ENCODE data around the gene SDHB. TPM values are rescaled to one million over a fixed set of nuclear protein-coding genes. Genes with fewer than 3 reads are reported as not detected.

SDHB gene
- total RNA-seq, 1 donor from 2014 or later = 61.2 TPM

DNA sequence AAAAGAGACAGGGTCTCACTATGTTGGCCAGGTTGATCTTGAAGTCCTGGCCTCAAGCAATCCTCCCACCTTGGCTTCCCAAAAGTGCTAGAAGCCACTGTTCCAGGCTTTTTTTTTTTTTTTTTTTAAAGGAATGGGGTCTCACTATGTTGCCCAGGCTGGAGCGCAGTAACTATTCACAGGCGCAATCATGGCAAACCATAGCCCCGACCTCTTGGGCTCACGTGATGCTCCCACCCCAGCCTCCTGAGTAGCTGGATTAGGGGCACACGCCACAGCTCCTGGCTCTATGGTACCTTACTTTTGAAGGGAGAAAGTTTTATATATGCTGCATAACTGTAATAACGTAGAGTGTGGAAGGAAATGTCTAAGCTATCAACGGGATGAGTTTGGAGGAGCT, 36.4 kb downstream of the SDHB start:
- Mint-ChIP-seq H3K4me3 (no peak overlapping the region), H3K36me3 (peaks cover 21% of the 10 kb centered on the region), H3K9me3 (no peaks in the 10 kb centered on the region), H3K27ac (no peak overlapping the region), H3K4me1 (peaks cover 35% of the 10 kb centered on the region), H3K27me3 (ENCODE audit: insufficient read depth, low read depth) (peaks cover 3% of the 10 kb centered on the region)
- TF ChIP-seq EZH2phosphoT487 (IDR thresholded peaks at IDR 0.05) (no peak), EZH2 (IDR thresholded peaks at IDR 0.05) (no peak)
- TF ChIP-seq, protein P1, sequence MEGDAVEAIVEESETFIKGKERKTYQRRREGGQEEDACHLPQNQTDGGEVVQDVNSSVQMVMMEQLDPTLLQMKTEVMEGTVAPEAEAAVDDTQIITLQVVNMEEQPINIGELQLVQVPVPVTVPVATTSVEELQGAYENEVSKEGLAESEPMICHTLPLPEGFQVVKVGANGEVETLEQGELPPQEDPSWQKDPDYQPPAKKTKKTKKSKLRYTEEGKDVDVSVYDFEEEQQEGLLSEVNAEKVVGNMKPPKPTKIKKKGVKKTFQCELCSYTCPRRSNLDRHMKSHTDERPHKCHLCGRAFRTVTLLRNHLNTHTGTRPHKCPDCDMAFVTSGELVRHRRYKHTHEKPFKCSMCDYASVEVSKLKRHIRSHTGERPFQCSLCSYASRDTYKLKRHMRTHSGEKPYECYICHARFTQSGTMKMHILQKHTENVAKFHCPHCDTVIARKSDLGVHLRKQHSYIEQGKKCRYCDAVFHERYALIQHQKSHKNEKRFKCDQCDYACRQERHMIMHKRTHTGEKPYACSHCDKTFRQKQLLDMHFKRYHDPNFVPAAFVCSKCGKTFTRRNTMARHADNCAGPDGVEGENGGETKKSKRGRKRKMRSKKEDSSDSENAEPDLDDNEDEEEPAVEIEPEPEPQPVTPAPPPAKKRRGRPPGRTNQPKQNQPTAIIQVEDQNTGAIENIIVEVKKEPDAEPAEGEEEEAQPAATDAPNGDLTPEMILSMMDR (IDR thresholded peaks at IDR 0.05) = no peak
- Histone ChIP-seq H3K9ac (no peak overlapping the region), H3K79me2 (ENCODE audit: low read depth) (no peaks in the 10 kb centered on the region), H3K27ac (no peak overlapping the region), H3K9me3 (ENCODE audit: low read depth) (no peaks in the 10 kb centered on the region), H3F3A (ENCODE audit: low read depth) (peaks cover 49% of the 10 kb centered on the region), H4K20me1 (ENCODE audit: low read depth) (no peaks in the 10 kb centered on the region), H3K36me3 (peaks cover 12% of the 10 kb centered on the region), H3K4me2 (no peak overlapping the region), H3K27me3 (no peaks in the 10 kb centered on the region), H3K4me3 (no peak overlapping the region), H2AFZ (replicated peaks) (no peak overlapping the region), H3K4me1 (peaks cover 34% of the 10 kb centered on the region)
- no peak for DNase-seq (ENCODE audit: low spot score)

DNA sequence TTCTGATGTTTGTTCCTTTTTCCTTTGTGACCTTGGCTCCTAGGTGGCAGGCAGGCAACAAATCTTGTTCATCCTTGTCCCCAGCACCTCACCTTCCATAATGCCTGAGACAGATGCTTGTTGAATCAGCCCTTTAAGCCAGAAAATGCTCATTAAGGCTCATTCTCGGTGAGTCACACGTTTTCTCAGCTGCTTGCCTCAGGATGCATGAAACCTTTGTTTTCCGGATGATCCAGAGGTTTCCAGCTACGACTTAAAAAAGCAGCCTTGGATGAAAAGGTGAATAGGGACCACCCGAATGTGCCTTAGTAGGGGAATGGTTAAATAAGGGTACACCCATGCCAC, 37.5 kb downstream of the SDHB start:
- DNase-seq (ENCODE audit: low spot score) = no peak
- Mint-ChIP-seq H3K36me3 (peaks cover 18% of the 10 kb centered on the region), H3K27ac (peak overlapping the region; percentile 62), H3K4me1 (peaks cover 41% of the 10 kb centered on the region), H3K27me3 (ENCODE audit: insufficient read depth, low read depth) (peaks cover 3% of the 10 kb centered on the region), H3K9me3 (no peaks in the 10 kb centered on the region), H3K4me3 (no peak overlapping the region)
- H3K27me3 ChIP-seq = no peaks in the 10 kb centered on the region
- H2AFZ ChIP-seq (replicated peaks) = no peak overlapping the region
- no peaks in the 10 kb centered on the region for H3K79me2 ChIP-seq (ENCODE audit: low read depth)
- peaks cover 51% of the 10 kb centered on the region for H3F3A ChIP-seq (ENCODE audit: low read depth)
- H3K4me3 ChIP-seq = no peak overlapping the region
- TF ChIP-seq EZH2phosphoT487 (IDR thresholded peaks at IDR 0.05) (no peak), EZH2 (IDR thresholded peaks at IDR 0.05) (no peak)
- TF ChIP-seq, protein P1 (IDR thresholded peaks at IDR 0.05) = no peak
- no peaks in the 10 kb centered on the region for H3K9me3 ChIP-seq (ENCODE audit: low read depth)
- peaks cover 9% of the 10 kb centered on the region for H3K36me3 ChIP-seq
- H3K27ac ChIP-seq = no peak overlapping the region
- H3K4me1 ChIP-seq = peaks cover 39% of the 10 kb centered on the region
- no peak overlapping the region for H3K4me2 ChIP-seq
- no peak overlapping the region for H3K9ac ChIP-seq
- H4K20me1 ChIP-seq (ENCODE audit: low read depth) = no peaks in the 10 kb centered on the region

DNA sequence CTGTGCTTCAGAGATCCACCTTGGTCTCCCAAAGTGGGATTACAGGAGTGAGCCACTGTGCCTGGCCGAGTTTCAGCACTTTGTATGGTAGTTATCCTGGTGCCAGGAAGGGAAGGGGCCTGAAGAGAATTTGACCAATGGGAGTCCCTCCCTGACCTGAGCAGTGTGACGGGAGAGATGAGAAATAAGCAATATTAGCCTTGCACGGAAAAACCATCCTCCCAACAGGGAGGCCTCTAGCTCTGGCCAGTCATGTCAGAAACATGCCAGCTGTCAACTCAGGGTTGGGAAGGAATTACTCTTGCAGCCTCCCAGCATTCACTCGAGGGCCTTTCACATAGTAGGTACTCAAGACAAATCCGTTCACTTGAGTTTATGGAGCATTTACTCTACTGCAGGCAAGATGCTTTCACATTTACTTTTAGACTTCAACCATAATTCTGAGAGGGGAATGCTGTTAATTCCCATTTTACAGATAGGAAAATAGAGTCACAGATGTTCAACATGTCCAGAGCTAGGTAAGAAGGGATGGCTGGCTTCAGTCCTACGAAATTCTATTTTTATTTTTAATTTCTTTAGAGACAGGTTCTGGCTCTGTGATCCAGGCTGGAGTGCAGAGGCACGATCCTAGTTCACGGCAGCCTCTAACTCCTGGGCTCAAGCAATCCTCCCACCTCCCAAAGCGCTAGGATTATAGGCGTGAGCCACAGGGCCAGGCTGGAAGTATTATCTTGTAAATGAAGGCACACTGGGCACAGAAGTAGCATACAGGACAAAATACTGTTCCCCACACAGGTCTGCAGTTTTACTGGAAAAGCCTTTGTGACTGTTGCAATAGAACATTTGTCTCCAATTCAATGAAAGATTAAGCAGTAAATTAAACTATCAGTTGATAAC, 38.9 kb downstream of the SDHB start:
- H3K27ac Mint-ChIP-seq = peak overlapping the region; percentile 57

More for the DNA sequence above, 38.9 kb downstream of the SDHB start:
- Histone ChIP-seq H4K20me1 (ENCODE audit: low read depth) (peaks cover 12% of the 10 kb centered on the region), H3K9me3 (ENCODE audit: low read depth) (no peaks in the 10 kb centered on the region), H2AFZ (replicated peaks) (no peak overlapping the region), H3K79me2 (ENCODE audit: low read depth) (peaks cover 11% of the 10 kb centered on the region), H3F3A (ENCODE audit: low read depth) (peaks cover 51% of the 10 kb centered on the region), H3K27ac (no peak overlapping the region), H3K9ac (no peak overlapping the region), H3K36me3 (peaks cover 9% of the 10 kb centered on the region), H3K4me1 (peaks cover 39% of the 10 kb centered on the region), H3K4me2 (no peak overlapping the region), H3K27me3 (no peaks in the 10 kb centered on the region), H3K4me3 (no peak overlapping the region)
- DNase-seq (ENCODE audit: low spot score) = peak; percentile 47
- Mint-ChIP-seq H3K4me1 (peaks cover 50% of the 10 kb centered on the region), H3K36me3 (peaks cover 8% of the 10 kb centered on the region), H3K9me3 (no peaks in the 10 kb centered on the region), H3K27me3 (ENCODE audit: insufficient read depth, low read depth) (peaks cover 3% of the 10 kb centered on the region), H3K4me3 (no peak overlapping the region)
- TF ChIP-seq, protein P1 (IDR thresholded peaks at IDR 0.05) = no peak
- TF ChIP-seq EZH2 (IDR thresholded peaks at IDR 0.05) (no peak), EZH2phosphoT487 (IDR thresholded peaks at IDR 0.05) (no peak)
